ENCODE data around the gene HSF2. TPM values are rescaled to one million over a fixed set of nuclear protein-coding genes. Genes with fewer than 3 reads are reported as not detected.
"Not testable (repeated sequence)": the region's sequence is repeated elsewhere in the genome, so short reads cannot be mapped to it uniquely, and the experiment has no call there.

Gene HSF2
- total RNA-seq, 1 donor from 2014 or later: 18.8 TPM

DNA sequence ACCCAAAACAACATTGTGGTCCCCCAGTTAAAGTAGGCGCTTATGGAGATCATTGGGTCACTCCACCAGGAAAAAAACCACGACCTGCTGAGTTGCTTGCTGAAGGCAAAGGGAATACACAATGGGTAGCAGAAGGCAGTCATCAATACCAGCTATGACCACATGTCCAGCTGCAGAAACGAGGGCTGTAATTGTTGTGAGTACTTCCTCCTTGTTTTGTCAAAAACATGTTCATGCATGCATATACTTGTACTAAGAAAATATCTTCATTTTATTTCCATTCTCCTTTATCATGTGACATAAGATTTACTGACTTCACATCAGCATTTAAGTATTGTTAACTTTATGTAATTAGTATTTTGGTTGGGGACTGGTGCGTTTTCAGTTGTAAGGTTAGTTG lies 55.2 kb downstream of the HSF2 start:
- no peak for DNase-seq (ENCODE audit: low read depth in 2 of 2)

DNA sequence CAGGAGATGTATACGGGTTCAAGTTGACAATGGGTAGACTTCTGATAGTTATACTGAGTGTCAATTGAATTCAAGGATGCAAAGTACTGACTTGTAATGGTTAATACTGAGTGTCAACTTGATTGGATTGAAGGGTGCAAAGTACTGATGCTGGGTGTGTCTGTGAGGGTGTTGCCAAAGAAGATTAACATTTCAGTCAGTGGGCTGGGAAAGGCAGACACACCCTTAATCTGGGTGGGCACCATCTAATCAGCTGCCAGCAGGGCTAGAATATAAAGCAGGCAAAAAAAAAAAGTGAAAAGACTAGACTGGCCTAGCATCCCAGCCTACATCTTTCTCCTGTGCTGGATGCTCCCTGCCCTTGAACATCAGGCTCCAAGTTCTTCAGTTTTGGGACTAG lies 55.7 kb downstream of the HSF2 start:
- DNase-seq (ENCODE audit: low read depth in 2 of 2): not testable (repeated sequence)

DNA sequence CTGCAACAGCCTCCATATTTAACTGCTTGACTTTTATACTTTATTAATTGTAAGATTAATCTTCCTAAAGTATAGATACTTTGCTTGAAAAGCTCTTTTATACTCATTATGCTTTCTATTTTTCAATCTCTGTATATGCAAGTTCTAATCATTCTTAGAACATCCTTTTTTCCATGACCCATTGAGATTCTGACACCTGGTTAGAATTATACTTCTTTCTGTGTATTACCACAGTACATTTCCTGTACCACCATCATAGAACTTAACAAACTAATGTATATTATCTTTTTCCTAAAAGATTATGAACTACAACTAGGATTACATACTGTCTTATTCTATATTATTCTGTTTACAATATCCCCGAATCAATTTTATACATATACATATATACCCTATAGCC lies 58.6 kb downstream of the HSF2 start:
- DNase-seq (ENCODE audit: low read depth in 2 of 2): no peak

DNA sequence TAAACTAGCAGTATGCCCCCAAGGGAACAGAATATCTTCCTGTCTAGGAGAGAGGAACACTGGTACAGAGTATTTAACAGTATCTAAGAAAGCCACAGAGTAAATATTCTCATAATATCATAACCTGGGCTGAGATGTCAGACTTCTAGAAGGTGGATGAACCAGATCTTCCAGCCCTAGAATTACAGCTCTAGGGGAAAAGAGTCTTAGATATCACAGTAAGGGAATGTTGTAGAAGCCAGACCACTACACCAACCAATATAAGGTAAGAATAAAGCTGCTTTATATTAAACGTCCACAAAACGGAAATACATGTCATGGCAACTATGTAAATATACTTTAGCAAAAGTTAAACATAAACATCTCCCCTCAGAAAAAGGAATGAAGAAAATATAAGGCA lies 59.8 kb downstream of the HSF2 start:
- DNase-seq (ENCODE audit: low read depth in 2 of 2): no peak

- DNase-seq (ENCODE audit: low read depth in 2 of 2): not testable (repeated sequence)
Observed at GRCh38 chr6:122459865-122460416, 60.5 kb downstream of the HSF2 start.

GRCh38 chr6:122461885-122462284 lies 62.4 kb downstream of the HSF2 start:
- DNase-seq (ENCODE audit: low read depth in 2 of 2): no peak

GRCh38 chr6:122471107-122472021 lies 71.9 kb downstream of the HSF2 start, which contains the start of gene SERINC1:
Gene SERINC1 (minus strand): TSS chr6:122471807. CDS start chr6:122471737, 70 bp downstream.
- peak; percentile 95 to 97 for DNase-seq (ENCODE audit: low read depth in 2 of 2)

GRCh38 chr6:122472022-122472340 lies 72.5 kb downstream of the HSF2 start:
- DNase-seq (ENCODE audit: low read depth in 2 of 2): no peak

GRCh38 chr6:122476131-122476530 lies 76.7 kb downstream of the HSF2 start:
- peak; percentile 33 to 44 for DNase-seq (ENCODE audit: low read depth in 2 of 2)

DNA sequence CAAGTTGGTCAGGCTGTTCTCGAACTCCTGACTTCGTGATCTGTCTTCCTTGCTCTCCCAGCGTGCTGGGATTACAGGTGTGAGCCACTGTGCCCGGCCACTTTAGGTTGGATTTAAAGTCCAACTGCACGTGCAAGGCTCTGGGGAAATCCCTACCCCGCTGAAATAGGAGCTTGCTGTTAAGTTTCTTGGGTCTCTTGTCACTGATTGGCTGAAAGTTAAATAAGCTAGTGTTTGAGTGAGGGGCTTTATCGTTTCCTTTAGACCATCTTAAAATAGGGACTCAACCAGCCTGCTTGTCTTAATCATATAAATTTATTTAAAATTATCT lies 83.3 kb downstream of the HSF2 start:
- no peak for DNase-seq (ENCODE audit: low read depth in 2 of 2)

Other genes with a start within 250 kb of the HSF2 start
- gene SERINC1, start 72.2 kb downstream of the HSF2 start, total RNA-seq: 152 and 270 TPM in 2 replicates
- gene PKIB, start 210.8 kb downstream of the HSF2 start, total RNA-seq: 0.20 TPM in 1 of 2 replicates, not detected in the other